K562 (cell line): Measurements from ENCODE around the gene GPR12. TPM values are rescaled to one million over a fixed set of nuclear protein-coding genes. Genes with fewer than 3 reads are reported as not detected.

Source experiments
- ATAC-seq: fragments of 200-7000 bp; cut with Tn5 transposase; 3 replicates; pipeline ENCODE4 v1.9.1; 2020; ENCODE audit warnings: moderate library complexity
- BruUV-seq: library from RNA; stranded (reverse); fragments of 400-500 nt; replicated peaks from 2 replicates; lab custom pipeline; 2021; lab: Mats Ljungman, UMichigan
- CTCF ChIA-PET: fragments of 300-600 bp; formaldehyde crosslinking; extraction: SDS; loops from one replicate; lab custom pipeline; 2021; ENCODE audit warnings: low intra/inter-chr PET ratio; lab: Yijun Ruan, JAX
- POLR2A ChIA-PET: fragments of 300-600, 350-650 bp; sonication (Branson Sonifier 250); formaldehyde crosslinking; extraction: SDS; loops from one replicate; lab custom pipeline; 2021; ENCODE audit warnings: antibody characterized with exemption, inconsistent platforms; lab: Yijun Ruan, JAX
- DNase-seq, 4 experiments: peaks; one replicate each; pipeline versions ENCODE4 v3.0.0 to v3.0.0-alpha.2; 2011 to 2018; ENCODE audit warnings: low spot score in 3 of 4, mixed read lengths in 3 of 4; ENCODE audit errors: extremely low read depth in 1 of 4
- FAIRE-seq: peaks from 2 replicates; lab custom pipeline; 2011; peaks lifted over from hg19 to GRCh38; lab: Jason Lieb, UNC
- H2AFZ ChIP-seq: 2 replicates; pipeline ENCODE4 v1.6.0; 2011; ENCODE audit warnings: low read depth, low read length, control low read depth, inconsistent platforms
- H3K27ac ChIP-seq: fragments of 200-600 bp; 3 replicates; pipeline ENCODE4 v1.8.0; 2011; ENCODE audit warnings: low read depth, mild to moderate bottlenecking, control low read depth, inconsistent platforms, low read length, moderate library complexity, mixed read lengths; ENCODE audit errors: extremely low read depth
- H3K27me3 ChIP-seq, 2 experiments: fragments of 300-600 bp in 1 of 2; 2 replicates in 1 of 2; 3 replicates in 1 of 2; pipeline versions ENCODE4 v1.6.0 to v1.8.0; 2011; ENCODE audit warnings: inconsistent platforms in 2 of 2, low read length in 2 of 2, mild to moderate bottlenecking in 1 of 2, mixed read lengths in 1 of 2, moderate library complexity in 1 of 2; ENCODE audit not compliant: control insufficient read depth in 2 of 2, insufficient read depth in 2 of 2
- H3K36me3 ChIP-seq: fragments of 300-600 bp; 3 replicates; pipeline ENCODE4 v1.8.0; 2011; ENCODE audit warnings: mild to moderate bottlenecking, low read length, inconsistent platforms; ENCODE audit not compliant: control insufficient read depth, insufficient read depth
- H3K4me1 ChIP-seq, 2 experiments: fragments of 200-600 bp in 1 of 2; replicated peaks in 1 of 2; 2 replicates in 1 of 2; 3 replicates in 1 of 2; pipeline versions ENCODE4 v1.5.1 to v1.8.0; 2011; ENCODE audit warnings: inconsistent platforms in 2 of 2, low read length in 2 of 2, mild to moderate bottlenecking in 1 of 2, mixed read lengths in 1 of 2, moderate library complexity in 1 of 2; ENCODE audit not compliant: control insufficient read depth in 2 of 2, insufficient read depth in 2 of 2
- H3K4me2 ChIP-seq: 2 replicates; pipeline ENCODE4 v1.6.1; 2011; ENCODE audit warnings: low read length, control low read depth, inconsistent platforms, mixed read lengths; ENCODE audit not compliant: insufficient read depth
- H3K4me3 ChIP-seq: fragments of 200-600 bp; sonication (generic), shearing (Covaris generic); 2 replicates; pipeline ENCODE4 v1.5.1; 2016; ENCODE audit warnings: control low read depth, inconsistent platforms
- H3K79me2 ChIP-seq: fragments of 200-600 bp; 3 replicates; pipeline ENCODE4 v1.8.0; 2011; ENCODE audit warnings: low read length, inconsistent platforms; ENCODE audit not compliant: control insufficient read depth, insufficient read depth
- H3K9ac ChIP-seq, 2 experiments: 2 replicates each; pipeline versions ENCODE4 v1.6.0 to v1.6.1; 2011; ENCODE audit warnings: low read depth in 2 of 2, low read length in 2 of 2, control low read depth in 1 of 2, inconsistent platforms in 1 of 2, mild to moderate bottlenecking in 1 of 2, mixed read lengths in 1 of 2; ENCODE audit not compliant: insufficient read depth in 1 of 2
- H3K9me1 ChIP-seq: one replicate; pipeline ENCODE4 v1.6.0; 2011; ENCODE audit warnings: inconsistent platforms, mild to moderate bottlenecking, low read length, moderate library complexity; ENCODE audit not compliant: control insufficient read depth, insufficient read depth
- H3K9me3 ChIP-seq: replicated peaks from 2 replicates; pipeline ENCODE4 v1.5.1; 2011; ENCODE audit warnings: low read depth, low read length, inconsistent platforms; ENCODE audit not compliant: control insufficient read depth, insufficient read depth
- H4K20me1 ChIP-seq: replicated peaks from 2 replicates; pipeline ENCODE4 v1.6.1; 2011; ENCODE audit warnings: low read length, inconsistent platforms, mixed read lengths; ENCODE audit not compliant: control insufficient read depth, insufficient read depth
- GATA2 ChIP-seq: sonication (generic); formaldehyde crosslinking; IDR thresholded peaks from 2 replicates; pipeline ENCODE4 v1.4.0; 2020; ENCODE audit warnings: mild to moderate bottlenecking, missing genetic modification reagents
- KLF16 ChIP-seq: IDR thresholded peaks from 2 replicates; pipeline ENCODE4 v1.6.1; 2016; ENCODE audit warnings: antibody characterized with exemption
- MBD2 ChIP-seq: sonication (generic); IDR thresholded peaks from 2 replicates; pipeline ENCODE4 v1.6.1; 2016; ENCODE audit warnings: low read depth, borderline replicate concordance
- RBM17 ChIP-seq: fragments of 200-400 bp; formaldehyde crosslinking; IDR thresholded peaks from 2 replicates; pipeline ENCODE4 v1.6.1; 2017; ENCODE audit warnings: low read depth, mild to moderate bottlenecking, low read length, borderline replicate concordance
- SAP30 ChIP-seq: fragments of 200-600 bp; sonication (generic); IDR thresholded peaks from 2 replicates; pipeline ENCODE4 v1.6.1; 2012; ENCODE audit warnings: borderline replicate concordance, low read depth, mild to moderate bottlenecking, moderate library complexity, low read length, control low read depth, inconsistent platforms; ENCODE audit not compliant: insufficient read depth, poor library complexity, severe bottlenecking
- SOX6 ChIP-seq: fragments of 450-650 bp; IDR thresholded peaks from 2 replicates; pipeline ENCODE4 v1.6.1; 2014; ENCODE audit warnings: mild to moderate bottlenecking
- TCF7L2 ChIP-seq: fragments of 150-350 bp; IDR thresholded peaks from 2 replicates; pipeline ENCODE4 v1.6.1; 2016; ENCODE audit warnings: low read depth, mild to moderate bottlenecking, low read length, moderate library complexity
- ZBTB34 ChIP-seq: fragments of 250-450 bp; sonication (Bioruptor Pico); IDR thresholded peaks from 2 replicates; pipeline ENCODE4 v1.8.0; 2021; ENCODE audit warnings: mild to moderate bottlenecking, moderate library complexity
- ZNF121 ChIP-seq: sonication (generic); formaldehyde crosslinking; conservative IDR thresholded peaks from 2 replicates; pipeline ENCODE4 v1.8.0; 2022; ENCODE audit warnings: missing genetic modification reagents
- ZNF212 ChIP-seq: fragments of 450-650 bp; formaldehyde crosslinking; IDR thresholded peaks from 2 replicates; pipeline ENCODE4 v1.4.0; 2020; ENCODE audit warnings: mild to moderate bottlenecking
- ZNF77 ChIP-seq: fragments of 250-450 bp; sonication (Bioruptor Pico); IDR thresholded peaks from 2 replicates; pipeline ENCODE4 v1.5.0; 2020
- in situ Hi-C: fragments of 300-500 bp; cut with MboI; formaldehyde crosslinking; loops from 4 replicates; pipeline ENCODE4 v1.15.0; 2018; ENCODE audit warnings: inconsistent platforms, mixed read lengths
- intact Hi-C: fragments of 100-400 bp; cut with micrococcal nuclease; formaldehyde crosslinking; loops from 2 replicates; pipeline ENCODE4 v1.14.2; 2022
- polyA plus RNA-seq, 8 experiments: library from polyadenylated mRNA; depleted of rRNA in 4 of 8; stranded (reverse) in 5 of 8; unstranded in 3 of 8; fragments of >200 nt; fragmentation: Nextera tagmentation in 2 of 8; fragmentation: Illumina TruSeq in 1 of 8; extraction: Ambion mirVana in 2 of 8; extraction: Trizol in 1 of 8; gene quantifications; 2 replicates each; pipeline versions ENCODE4 v1.2.1 to v1.2.3, GENCODE V29; 2011 to 2014; ENCODE audit warnings: inconsistent platforms in 1 of 8, missing spikeins in 1 of 8
- total RNA-seq, 7 experiments: library from RNA; depleted of rRNA in 6 of 7; stranded (reverse); fragments of >200 nt in 6 of 7; fragmentation: Illumina TruSeq in 2 of 7; extraction: Trizol in 2 of 7; gene quantifications; 2 replicates each; pipeline versions ENCODE4 v1.2.1 to v1.2.3, GENCODE V29; 2011 to 2021; ENCODE audit warnings: low replicate concordance in 1 of 7

The GPR12 gene
- total and polyA plus RNA-seq, 9 of the 15 experiments (the other 6 are each of a cell fraction or from before 2014, with no cell fraction given) = not detected

- no TSS peak for BruUV-seq
Observed at GRCh38 chr13:26727633-26728032, 33.0 kb downstream of the GPR12 start.

More at GRCh38 chr13:26727633-26728032, 33.0 kb downstream of the GPR12 start:
- no peak for ATAC-seq
- Histone ChIP-seq H3K9ac (no peak overlapping the region), H3K27me3 (no peaks in the 10 kb centered on the region), H3K79me2 (no peaks in the 10 kb centered on the region), H3K4me2 (no peak overlapping the region), H2AFZ (no peak overlapping the region), H3K4me1 (no peaks in the 10 kb centered on the region), H3K9me1 (no peaks in the 10 kb centered on the region), H4K20me1 (no peaks in the 10 kb centered on the region), H3K27ac (no peak overlapping the region), H3K4me3 (no peak overlapping the region), H3K9me3 (no peaks in the 10 kb centered on the region), H3K36me3 (no peaks in the 10 kb centered on the region)
- no peak for FAIRE-seq
- ChIA-PET CTCF (no interaction called here), POLR2A (no interaction called here)
- no peak for DNase-seq
- intact Hi-C loops (no loop called here), in situ Hi-C loops (no loop called here)
- TF ChIP-seq ZNF212 (CRISPR knock-in tag) = no peak
- TF ChIP-seq KLF16 = no peak
- no peak for TF ChIP-seq ZBTB34 (CRISPR knock-in tag)
- TF ChIP-seq TCF7L2 = no peak
- no peak for TF ChIP-seq MBD2
- no peak for TF ChIP-seq GATA2 (CRISPR knock-in tag)
- TF ChIP-seq SOX6 = no peak
- TF ChIP-seq ZNF77 = no peak
- TF ChIP-seq RBM17 = no peak
- TF ChIP-seq SAP30 = no peak
- no peak for TF ChIP-seq ZNF121
